Progenitor cell of endocrine pancreas (in vitro differentiated cells): ENCODE measurements around the gene LDLR. TPM values are rescaled to one million over a fixed set of nuclear protein-coding genes. Genes with fewer than 3 reads are reported as not detected.
"Not testable (repeated sequence)": the region's sequence is repeated elsewhere in the genome, so short reads cannot be mapped to it uniquely, and the experiment has no call there.

Experiments used
- DNase-seq: peaks from one replicate; pipeline ENCODE4 v3.0.0; 2021; ENCODE audit warnings: low spot score; ENCODE audit not compliant: unreplicated experiment
- H3K27ac Mint-ChIP-seq: 2 replicates; pipeline ENCODE4 v1.8.0; 2021; ENCODE audit warnings: mild to moderate bottlenecking, moderate library complexity, mixed read lengths
- H3K27me3 Mint-ChIP-seq: 2 replicates; pipeline ENCODE4 v1.8.0; 2021; ENCODE audit warnings: mixed read lengths
- H3K36me3 Mint-ChIP-seq: 2 replicates; pipeline ENCODE4 v1.8.0; 2022; ENCODE audit warnings: mixed read lengths; ENCODE audit not compliant: insufficient read depth
- H3K4me1 Mint-ChIP-seq: 2 replicates; pipeline ENCODE4 v1.8.0; 2021; ENCODE audit warnings: low read depth, mixed read lengths
- H3K4me3 Mint-ChIP-seq: 2 replicates; pipeline ENCODE4 v1.8.0; 2021; ENCODE audit warnings: low read depth, mild to moderate bottlenecking, moderate library complexity, mixed read lengths
- H3K9me3 Mint-ChIP-seq: 2 replicates; pipeline ENCODE4 v1.8.0; 2021; ENCODE audit warnings: low read depth, mixed read lengths
- total RNA-seq: library from RNA; stranded (reverse); gene quantifications from 2 replicates; pipeline ENCODE4 v1.2.1, GENCODE V29; 2021
- TF ChIP-seq, protein P1 (sequence below): fragments of 200-600 bp; sonication (generic); IDR thresholded peaks from one replicate; pipeline ENCODE4 v1.5.0; 2021; ENCODE audit warnings: antibody characterized with exemption, mild to moderate bottlenecking; ENCODE audit not compliant: unreplicated experiment

The LDLR gene
- total RNA-seq, 1 donor from 2014 or later, result 73.2 TPM

DNA sequence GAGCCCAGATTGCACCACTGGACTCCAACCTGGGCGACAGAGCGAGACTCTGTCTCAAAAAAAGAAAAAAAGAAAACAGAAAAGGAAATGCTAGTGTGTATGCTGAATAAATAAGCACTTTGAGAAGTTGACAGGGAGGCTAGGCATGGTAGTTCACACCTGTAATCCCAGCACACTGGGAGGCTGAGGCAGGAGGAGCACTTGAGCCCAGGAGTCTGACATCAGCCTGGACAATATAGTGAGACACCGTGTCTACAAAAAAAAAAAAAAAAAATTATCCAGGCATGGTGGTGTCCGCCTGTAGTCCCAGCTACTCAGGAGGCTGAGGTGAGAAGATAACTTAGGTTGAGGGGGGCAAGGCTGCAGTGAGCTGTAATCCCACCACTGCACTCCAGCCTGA lies 19.1 kb upstream of the LDLR start:
- Mint-ChIP-seq H3K36me3 (peaks cover 19% of the 10 kb centered on the region), H3K4me3 (no peak overlapping the region), H3K4me1 (no peaks in the 10 kb centered on the region), H3K9me3 (no peaks in the 10 kb centered on the region), H3K27ac (no peak overlapping the region), H3K27me3 (no peaks in the 10 kb centered on the region)
- TF ChIP-seq, protein P1, sequence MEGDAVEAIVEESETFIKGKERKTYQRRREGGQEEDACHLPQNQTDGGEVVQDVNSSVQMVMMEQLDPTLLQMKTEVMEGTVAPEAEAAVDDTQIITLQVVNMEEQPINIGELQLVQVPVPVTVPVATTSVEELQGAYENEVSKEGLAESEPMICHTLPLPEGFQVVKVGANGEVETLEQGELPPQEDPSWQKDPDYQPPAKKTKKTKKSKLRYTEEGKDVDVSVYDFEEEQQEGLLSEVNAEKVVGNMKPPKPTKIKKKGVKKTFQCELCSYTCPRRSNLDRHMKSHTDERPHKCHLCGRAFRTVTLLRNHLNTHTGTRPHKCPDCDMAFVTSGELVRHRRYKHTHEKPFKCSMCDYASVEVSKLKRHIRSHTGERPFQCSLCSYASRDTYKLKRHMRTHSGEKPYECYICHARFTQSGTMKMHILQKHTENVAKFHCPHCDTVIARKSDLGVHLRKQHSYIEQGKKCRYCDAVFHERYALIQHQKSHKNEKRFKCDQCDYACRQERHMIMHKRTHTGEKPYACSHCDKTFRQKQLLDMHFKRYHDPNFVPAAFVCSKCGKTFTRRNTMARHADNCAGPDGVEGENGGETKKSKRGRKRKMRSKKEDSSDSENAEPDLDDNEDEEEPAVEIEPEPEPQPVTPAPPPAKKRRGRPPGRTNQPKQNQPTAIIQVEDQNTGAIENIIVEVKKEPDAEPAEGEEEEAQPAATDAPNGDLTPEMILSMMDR, result no peak
- DNase-seq, result no peak

DNA sequence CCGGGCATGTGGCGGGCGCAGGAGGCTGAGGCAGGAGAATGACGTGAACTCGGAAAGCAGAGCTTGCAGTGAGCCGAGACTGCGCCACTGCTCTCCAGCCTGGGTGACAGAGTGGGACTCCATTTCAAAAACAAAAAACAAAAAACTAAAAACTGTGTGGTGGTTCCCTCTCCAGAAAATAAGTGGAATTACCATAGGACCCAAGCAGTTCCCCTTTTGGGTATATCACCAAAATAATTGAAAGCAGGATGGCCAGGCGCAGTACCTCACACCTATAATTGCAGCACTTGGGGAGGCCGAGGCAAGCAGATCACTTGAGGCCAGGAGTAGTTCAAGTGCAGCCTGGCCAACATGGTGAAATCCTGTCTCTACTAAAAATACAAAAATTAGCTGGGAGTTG lies 15.7 kb upstream of the LDLR start:
- H3K9me3 Mint-ChIP-seq, result no peaks in the 10 kb centered on the region
- no peak for DNase-seq
- H3K36me3 Mint-ChIP-seq, result peaks cover 3% of the 10 kb centered on the region
- H3K27ac Mint-ChIP-seq, result peak overlapping the region; percentile 33
- TF ChIP-seq, protein P1, result no peak
- no peaks in the 10 kb centered on the region for H3K27me3 Mint-ChIP-seq
- H3K4me1 Mint-ChIP-seq, result no peaks in the 10 kb centered on the region
- H3K4me3 Mint-ChIP-seq, result no peak overlapping the region

DNA sequence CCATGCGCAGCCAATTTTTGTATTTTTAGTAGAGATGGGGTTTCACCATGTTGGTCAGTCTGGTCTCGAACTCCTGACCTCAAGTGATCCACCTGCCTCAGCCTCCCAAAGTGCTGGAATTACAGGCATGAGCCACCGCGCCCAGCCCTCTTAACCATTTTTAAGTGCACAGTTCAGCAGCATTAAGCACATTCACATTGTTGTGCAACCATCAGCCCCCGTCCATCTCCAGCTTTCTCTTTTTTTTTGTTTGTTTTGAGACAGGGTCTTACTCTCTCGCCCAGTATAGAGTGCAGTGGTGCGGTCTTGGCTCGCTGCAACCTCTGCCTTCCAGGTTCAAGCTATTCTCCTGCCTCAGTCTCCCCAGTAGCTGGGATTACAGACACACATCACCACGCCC lies 12.5 kb upstream of the LDLR start:
- DNase-seq, H3K4me3 Mint-ChIP-seq, H3K36me3 Mint-ChIP-seq, H3K27ac Mint-ChIP-seq, H3K9me3 Mint-ChIP-seq, H3K4me1 Mint-ChIP-seq, H3K27me3 Mint-ChIP-seq: not testable (repeated sequence)

DNA sequence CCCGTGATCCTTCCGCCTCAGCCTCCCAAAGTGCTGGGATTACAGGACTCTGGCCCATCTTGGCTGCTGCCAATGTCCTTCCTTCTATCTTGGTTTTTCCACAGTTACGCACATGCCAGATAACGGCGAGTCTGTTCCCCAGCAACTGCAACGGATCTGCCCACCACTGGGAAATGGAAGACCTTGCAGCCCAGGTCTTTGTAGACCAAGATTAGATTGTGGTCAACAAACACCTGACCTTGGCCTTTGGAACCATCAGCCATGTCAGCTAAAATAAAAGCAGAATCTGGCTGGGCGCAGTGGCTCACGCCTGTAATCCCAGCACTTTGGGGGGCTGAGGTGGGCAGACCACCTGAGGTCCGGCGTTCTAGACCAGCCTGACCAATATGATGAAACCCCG lies 10.4 kb upstream of the LDLR start:
- Mint-ChIP-seq H3K4me1 (no peaks in the 10 kb centered on the region), H3K27me3 (no peaks in the 10 kb centered on the region), H3K4me3 (no peak overlapping the region), H3K27ac (no peak overlapping the region), H3K9me3 (no peaks in the 10 kb centered on the region), H3K36me3 (peaks cover 4% of the 10 kb centered on the region)
- TF ChIP-seq, protein P1, result no peak
- no peak for DNase-seq

DNA sequence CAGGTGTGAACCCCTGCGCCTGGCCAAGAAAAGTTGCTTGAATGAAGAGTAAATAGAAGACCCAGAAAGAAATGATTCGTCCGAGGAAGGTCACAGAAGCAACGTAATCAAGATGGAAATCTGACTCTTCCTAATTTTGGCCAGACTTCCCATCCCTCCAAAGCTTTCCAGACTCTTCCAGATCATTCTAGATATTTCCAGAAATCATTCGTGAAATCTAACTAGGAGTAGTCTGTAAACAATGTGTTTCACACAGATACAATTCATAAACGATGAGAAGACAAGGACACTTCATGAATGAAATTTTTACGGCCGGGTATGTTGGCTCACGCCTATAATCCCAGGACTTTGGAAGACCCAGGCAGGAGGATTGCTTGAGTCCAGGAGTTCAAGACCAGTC lies 9.3 kb upstream of the LDLR start:
- DNase-seq, result no peak
- Mint-ChIP-seq H3K4me1 (no peaks in the 10 kb centered on the region), H3K4me3 (no peak overlapping the region), H3K36me3 (peaks cover 2% of the 10 kb centered on the region), H3K27ac (no peak overlapping the region), H3K27me3 (no peaks in the 10 kb centered on the region), H3K9me3 (no peaks in the 10 kb centered on the region)
- TF ChIP-seq, protein P1, result no peak

DNA sequence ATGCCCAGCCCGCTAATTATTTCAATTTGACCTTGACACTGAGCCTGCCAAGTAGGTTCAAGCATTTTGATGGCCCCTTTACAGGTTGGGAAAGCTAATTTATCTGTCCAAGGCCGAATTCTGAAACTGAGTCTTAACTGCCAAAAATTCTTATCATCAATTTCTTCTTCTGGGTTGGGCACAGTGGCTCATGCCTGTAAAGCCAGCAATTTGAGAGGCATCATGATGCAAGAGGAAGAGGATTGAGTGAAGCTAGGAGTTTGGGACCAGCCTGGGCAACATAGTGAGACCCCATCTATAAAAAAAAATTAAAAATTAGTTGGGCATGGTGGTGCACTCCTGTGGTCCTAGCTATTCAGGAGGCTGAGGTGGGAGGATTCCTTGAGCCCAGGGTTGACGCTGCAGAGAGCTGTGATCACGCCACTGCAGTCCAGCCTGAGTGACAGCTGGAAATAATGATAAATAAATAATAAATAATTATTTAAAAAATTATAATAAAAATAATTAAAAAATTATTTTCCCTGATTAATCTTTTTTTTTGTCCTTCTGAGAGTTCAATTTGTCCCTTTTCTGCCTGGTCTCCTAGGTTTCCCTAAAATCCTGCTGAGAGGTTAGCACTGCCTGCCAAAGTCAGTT lies 1.3 kb upstream of the LDLR start:
- H3K27ac Mint-ChIP-seq, result peak overlapping the region; percentile 98
- H3K36me3 Mint-ChIP-seq, result no peaks in the 10 kb centered on the region
- TF ChIP-seq, protein P1, result no peak
- peaks cover 21% of the 10 kb centered on the region for H3K4me1 Mint-ChIP-seq
- peak overlapping the region; percentile 91 for H3K4me3 Mint-ChIP-seq
- DNase-seq, result no peak
- H3K27me3 Mint-ChIP-seq, result no peaks in the 10 kb centered on the region
- no peaks in the 10 kb centered on the region for H3K9me3 Mint-ChIP-seq
